KOPT-K1 (cell line): ENCODE measurements around the gene KCNN3.

Experiments
- H3K27ac ChIP-seq: fragments of 200-600 bp; sonication (generic); 2 replicates; pipeline ENCODE4 v1.5.1; 2016; ENCODE audit warnings: antibody characterized with exemption, mild to moderate bottlenecking, low read depth, low read length; ENCODE audit not compliant: poor library complexity, severe bottlenecking
- H3K36me3 ChIP-seq: fragments of 200-600 bp; sonication (generic); 2 replicates; pipeline ENCODE4 v1.5.1; 2017; ENCODE audit warnings: antibody characterized with exemption, mild to moderate bottlenecking, low read length, moderate library complexity; ENCODE audit not compliant: insufficient read depth
- H3K9me3 ChIP-seq: fragments of 200-600 bp; sonication (generic); 2 replicates; pipeline ENCODE4 v1.5.1; 2017; ENCODE audit warnings: antibody characterized with exemption, low read length, mild to moderate bottlenecking; ENCODE audit not compliant: insufficient read depth, poor library complexity, severe bottlenecking

The KCNN3 gene

DNA sequence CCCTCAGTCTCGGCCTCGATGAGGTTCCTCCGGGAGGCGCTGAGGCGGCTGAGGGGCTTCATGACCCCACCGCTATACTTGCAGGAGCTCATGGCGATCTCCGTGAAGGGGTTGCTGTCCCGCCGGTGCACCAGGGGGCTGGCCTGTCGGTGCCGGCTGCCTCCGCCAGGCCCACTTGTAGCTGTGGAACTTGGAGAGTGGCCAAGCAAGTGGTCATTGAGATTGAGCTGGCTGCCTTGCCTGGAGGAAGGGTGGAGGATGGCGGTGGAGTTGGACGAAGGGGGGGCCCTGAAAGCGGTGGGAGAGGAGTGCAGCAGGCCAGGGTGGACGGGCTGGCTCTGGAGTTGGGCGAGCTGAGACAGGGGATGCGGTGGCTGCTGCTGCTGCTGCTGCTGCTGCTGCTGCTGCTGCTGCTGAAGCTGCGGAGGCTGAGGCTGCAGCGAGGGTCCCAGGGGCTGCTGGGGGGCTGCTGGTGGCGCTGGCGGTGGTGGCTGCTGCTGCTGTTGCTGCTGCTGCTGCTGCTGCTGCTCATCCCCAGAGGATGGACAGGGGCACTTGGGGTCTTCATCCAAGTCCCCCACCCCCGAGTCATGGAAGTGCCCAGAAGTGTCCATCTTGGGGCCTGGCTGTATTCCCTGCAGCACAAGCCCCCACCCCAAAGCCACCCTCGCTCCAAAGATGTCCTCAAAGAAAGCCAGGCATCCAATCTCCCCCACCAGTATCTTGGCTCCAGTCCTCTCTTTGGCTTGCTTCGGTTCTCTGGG lies 548 bp downstream of the KCNN3 start:
- Histone ChIP-seq H3K27ac (no peak overlapping the region), H3K36me3 (no peaks in the 10 kb centered on the region), H3K9me3 (no peaks in the 10 kb centered on the region)

DNA sequence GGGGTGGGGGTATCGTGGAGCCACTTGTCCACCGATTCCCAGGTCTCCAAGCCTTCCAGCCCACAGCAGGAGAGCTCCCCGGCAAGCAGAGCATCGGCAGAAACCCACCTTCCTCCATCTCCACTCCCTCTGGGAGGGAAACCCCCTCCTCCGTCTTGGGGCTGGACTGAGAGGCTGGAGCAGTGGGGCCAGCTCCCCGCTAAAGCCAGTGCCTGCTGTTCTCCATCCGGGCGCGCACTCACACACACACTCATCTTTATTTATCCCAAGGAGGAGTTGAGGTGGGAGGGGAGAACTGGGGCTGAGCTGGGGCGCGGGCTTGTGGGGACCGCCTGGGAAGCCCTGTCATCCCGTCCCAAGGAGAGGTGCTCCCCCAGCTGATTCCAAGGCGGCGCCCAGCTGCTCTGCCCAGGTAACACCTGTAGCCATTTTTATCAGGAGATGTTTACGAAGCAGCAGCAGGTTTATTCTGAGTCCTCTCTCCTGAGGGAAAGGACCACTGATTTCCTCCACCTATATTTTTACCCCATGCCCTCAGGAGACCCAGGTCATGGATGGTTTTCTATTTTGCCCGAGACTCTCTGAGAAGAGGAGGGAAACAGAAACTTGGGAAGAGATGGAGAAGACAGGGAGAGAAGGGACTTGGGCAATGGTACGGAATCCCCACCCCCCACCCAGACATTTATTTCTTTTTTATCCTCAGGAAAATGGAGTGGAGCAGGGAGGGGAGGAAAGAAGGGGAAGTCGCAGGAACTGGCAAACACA lies 2.1 kb downstream of the KCNN3 start:
- no peak overlapping the region for H3K27ac ChIP-seq
- no peaks in the 10 kb centered on the region for H3K36me3 ChIP-seq
- no peaks in the 10 kb centered on the region for H3K9me3 ChIP-seq

DNA sequence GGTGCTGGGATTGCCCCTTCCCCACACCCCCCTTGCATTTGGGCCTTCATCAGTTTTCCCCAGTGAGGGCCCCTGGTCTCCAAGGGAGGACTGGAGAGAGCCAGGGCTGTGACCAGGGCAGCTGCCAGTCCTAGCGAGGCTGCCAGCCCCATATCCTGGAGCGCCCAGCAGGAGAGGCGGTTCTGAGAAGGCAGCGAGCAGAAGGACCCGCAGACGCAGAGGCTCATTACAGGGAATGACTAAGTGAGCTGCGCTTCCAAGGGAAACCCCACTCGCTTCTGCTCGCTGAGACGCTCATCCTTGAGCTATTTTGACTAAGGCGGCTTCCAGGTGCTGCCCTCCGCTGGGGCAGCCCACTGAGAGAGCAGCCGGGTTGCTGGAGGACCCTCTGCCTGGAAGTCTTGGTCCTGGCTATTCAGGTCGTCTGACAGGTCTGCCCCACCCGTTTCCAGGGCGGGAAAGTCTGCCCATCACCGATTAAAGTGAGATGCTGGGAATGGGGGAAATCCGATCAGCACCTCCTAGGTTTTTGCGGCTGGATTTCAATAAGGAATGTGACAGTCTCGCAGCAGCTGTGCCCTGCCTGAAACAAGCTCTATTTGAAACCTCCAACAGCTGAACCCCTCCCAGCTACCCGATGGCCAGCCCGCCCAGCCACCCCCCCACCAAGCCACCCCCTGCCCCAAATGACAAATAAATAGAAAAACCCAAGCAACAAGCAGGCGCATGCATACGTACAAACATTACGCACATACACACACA lies 2.8 kb downstream of the KCNN3 start:
- no peaks in the 10 kb centered on the region for H3K9me3 ChIP-seq
- H3K27ac ChIP-seq = no peak overlapping the region
- H3K36me3 ChIP-seq = no peaks in the 10 kb centered on the region

DNA sequence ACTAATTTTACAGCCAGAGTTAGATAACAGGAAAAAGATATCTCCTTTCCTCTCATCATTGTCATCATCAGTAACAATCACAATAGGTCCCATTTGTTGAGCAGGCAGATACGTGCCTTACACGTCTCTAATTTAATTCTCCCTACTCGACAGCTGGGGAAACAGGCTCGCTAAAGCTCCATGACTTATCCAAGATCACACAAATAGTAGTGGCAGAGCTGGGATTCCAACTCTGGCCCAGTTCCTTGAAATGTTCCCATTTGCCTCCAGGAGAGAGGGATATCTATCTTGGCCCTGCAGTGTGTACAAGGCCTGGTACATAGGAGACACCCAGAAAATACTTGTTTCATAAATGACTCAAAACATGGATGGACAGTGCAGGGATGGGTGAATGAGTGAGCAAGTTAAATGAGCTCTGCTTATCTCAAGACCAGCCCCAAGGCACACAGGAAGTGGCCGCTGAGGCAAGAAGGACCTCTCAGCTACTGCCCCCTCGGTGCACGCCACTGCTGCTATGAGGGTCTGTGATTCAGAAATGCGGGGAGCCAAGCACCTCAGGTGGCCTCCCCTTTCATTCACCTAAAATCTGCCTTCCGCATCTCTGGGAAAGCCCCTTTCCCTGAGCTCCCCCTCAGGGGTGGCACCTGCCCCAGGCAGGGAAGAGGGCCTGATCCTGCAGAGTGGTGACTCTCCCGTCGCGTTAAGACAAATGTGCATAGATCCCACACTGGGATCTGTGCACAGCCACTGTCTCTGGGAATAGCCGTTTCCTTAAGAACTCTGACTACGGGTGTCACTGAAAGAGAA lies 3.6 kb downstream of the KCNN3 start:
- H3K27ac ChIP-seq = no peak overlapping the region
- no peaks in the 10 kb centered on the region for H3K9me3 ChIP-seq
- no peaks in the 10 kb centered on the region for H3K36me3 ChIP-seq

DNA sequence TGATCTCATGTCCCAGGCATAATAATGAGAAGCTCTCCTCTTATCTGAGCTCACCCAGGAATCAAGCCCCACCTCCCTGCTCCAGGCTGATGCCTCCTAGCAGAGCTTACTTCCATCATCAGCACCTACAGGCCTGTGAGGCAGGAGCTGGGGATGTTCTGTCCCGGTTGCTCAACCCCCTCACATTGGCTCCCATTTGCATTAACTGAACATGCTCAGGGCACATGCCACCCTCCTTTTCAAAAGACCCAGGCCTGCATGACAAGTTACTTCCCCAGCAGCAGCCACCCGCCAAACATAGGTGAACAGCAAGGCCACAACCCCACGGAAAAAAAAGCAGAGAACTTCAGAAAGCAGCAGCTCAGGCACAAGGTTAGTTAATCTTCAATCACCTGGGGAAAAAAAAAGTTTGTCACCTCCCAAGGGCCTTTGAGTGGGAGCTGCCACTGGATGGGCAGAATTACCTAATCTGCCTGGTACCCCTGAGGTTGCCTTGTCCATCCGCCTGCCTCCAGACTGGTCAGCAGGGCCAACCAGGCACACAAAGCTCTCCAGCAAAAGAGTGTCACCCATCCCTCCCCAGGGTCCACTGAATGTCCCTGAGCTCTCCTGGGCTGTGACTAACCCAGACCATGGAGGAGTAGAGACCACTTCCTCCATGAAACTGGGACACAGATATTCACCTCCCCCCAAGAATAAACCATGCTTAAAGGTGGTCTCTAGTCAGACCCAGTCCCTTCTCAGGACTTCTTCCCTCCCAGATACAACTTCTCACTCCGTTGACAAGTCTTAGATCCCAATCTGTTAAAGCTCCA lies 4.4 kb downstream of the KCNN3 start:
- Histone ChIP-seq H3K36me3 (no peaks in the 10 kb centered on the region), H3K9me3 (no peaks in the 10 kb centered on the region), H3K27ac (no peak overlapping the region)

DNA sequence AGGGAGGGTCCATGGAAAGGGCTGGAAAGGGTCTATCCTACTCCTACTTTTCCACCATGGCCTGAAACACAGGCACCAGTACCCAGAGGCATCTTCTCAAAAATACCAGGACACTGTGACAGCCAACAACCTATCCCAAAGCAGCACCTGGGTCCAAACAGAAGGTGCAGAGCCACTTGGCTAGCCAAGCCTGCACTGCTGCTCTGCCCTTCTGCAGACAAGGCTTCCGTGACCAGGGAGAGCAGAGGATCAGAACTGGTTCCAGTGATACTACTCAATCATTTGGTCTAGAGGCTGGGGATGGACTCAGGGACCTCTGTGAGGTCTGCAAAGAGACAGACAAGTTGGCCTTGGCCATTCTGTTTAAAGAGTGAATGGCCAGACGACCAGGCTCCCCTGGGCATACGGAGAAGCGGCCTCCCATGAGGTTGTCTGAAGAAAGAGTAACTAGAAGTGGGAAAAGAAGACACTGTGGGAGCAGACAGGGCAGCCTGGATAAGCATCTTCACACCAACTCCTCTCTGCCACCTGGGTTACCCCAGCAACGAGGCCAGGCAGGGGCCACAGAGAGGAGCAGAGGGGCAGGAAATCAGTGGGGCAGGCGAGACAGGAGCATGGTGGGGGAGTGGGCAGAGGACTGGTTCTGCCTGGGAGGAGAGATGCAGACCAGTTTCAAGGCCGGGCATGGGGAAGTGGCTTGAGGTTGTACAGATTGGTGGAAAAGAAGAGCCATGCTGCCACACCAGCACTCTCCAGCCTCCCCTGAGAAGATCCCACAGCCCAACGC lies 5.7 kb downstream of the KCNN3 start:
- Histone ChIP-seq H3K27ac (no peak overlapping the region), H3K36me3 (no peaks in the 10 kb centered on the region), H3K9me3 (no peaks in the 10 kb centered on the region)

DNA sequence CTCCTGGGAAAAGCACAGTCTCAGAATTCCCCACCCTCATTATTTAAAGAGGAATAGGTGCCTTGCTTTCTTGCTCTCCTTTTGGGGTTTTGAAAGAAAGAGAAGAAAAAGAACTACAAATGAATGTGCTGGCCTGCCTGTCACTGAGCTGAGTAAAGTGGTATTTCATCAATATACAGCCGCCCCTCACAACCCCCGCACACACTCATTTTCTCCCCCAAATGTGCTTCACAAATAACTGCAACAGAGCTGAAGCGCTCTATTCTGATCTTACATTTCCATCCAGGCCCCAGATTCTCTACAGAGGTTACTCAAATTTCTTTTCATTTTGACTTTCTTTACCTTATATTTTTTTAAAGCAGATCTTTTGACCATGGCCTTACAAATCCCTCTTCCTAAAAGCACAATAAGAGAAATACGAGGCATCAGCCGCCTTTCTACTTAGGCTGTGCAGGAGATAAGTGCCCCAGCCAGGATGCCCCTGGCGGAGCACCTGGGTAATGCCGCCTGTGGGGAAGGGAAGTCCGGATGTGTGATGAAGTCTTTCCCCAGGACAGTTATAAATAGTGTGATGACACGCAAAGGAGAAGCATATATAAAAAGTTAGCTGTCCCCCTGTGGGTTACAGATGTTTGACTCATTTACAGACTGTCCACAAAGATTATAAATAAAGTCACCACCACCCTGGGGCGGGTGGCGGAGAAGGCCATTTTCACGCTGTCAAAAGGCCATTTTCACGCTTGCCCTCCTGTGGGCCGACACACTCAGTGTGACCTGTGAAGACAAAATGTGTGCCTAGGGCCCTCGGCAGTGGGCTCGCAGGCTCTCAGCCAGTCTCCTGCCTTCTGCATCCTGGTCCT lies 6.5 kb downstream of the KCNN3 start:
- H3K27ac ChIP-seq = no peak overlapping the region

DNA sequence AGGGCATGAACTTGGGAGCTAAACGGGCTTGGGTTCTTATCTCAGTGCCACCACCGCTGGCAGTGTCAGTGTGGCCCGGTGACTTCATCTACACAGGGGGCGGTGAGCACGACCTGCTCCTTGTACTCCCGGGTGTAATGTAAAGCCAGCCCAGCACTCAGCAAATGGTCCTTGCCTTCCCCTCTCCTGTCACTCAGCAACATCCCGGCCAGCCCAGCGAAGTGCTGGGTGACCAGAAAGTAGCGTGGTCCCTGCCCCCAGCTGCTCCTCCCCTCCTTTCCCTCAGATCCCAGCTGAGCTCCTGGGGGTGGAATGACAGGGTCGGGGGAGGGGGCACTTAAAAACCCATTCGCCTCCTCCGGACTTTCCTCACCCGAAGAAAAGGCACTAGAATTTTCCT lies 7.2 kb downstream of the KCNN3 start:
- Histone ChIP-seq H3K27ac (no peak overlapping the region), H3K36me3 (no peaks in the 10 kb centered on the region), H3K9me3 (no peaks in the 10 kb centered on the region)

More for the DNA sequence above, 6.5 kb downstream of the KCNN3 start:
- H3K9me3 ChIP-seq = no peaks in the 10 kb centered on the region
- no peaks in the 10 kb centered on the region for H3K36me3 ChIP-seq

DNA sequence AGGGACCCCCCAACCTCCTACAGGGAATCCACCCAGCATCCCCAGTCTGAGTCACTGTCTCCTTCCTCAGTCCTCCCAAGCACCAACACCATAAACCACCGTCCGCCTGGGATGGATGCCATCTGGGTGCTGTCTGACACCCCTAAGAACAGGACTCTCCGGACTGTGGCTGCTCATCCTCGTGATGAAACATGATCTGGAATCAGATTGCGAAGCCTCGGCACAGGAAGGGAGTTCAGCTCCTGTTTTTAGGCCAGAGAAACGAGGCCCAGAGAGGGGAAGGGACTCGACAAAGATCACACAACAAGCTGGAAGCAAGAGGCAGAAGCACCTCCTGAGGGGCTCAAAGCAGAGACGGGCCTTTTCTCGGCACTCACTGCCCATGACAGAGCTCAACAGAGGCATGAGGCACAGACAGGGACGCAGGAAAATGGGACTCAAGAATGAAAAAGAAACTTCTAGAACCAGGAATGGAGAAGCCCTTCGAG lies 8.4 kb downstream of the KCNN3 start:
- Histone ChIP-seq H3K36me3 (no peaks in the 10 kb centered on the region), H3K27ac (no peak overlapping the region)

DNA sequence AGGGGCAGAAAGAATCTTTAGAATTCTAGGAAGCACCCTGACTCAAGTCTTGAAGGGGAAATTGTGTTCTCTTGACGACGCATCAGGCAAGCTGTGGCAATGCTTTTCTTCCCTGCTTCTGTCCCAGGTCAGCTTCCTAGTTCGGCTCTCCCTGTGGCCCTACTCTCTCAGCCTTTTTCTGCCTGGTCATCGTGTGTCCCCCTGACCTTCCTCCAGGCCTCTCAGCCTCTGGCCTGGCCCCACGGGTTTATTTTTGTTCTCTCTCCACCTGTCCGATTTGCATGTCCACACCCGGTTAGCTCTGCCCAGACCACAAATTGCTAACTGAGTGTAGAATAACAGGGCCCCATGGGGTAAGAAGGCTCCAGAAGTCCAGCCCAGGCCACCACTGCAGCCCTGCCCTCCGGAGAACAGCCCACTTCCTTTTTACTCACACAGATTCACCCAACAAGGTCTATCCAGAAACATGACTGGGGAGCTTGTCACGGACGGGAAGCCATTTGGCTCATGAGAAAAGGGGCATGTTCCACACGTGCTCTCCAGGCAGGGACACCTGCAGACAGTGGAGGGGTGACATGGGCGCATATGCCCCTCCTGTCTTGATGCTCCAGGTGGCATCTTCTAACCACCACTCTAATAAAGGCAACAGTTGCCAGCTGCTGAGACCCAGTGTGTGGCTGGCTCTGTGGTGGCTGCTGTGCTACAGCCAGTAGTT lies 9.8 kb downstream of the KCNN3 start:
- no peak overlapping the region for H3K27ac ChIP-seq
- no peaks in the 10 kb centered on the region for H3K9me3 ChIP-seq
- no peaks in the 10 kb centered on the region for H3K36me3 ChIP-seq

More for the DNA sequence above, 8.4 kb downstream of the KCNN3 start:
- H3K9me3 ChIP-seq = no peaks in the 10 kb centered on the region

DNA sequence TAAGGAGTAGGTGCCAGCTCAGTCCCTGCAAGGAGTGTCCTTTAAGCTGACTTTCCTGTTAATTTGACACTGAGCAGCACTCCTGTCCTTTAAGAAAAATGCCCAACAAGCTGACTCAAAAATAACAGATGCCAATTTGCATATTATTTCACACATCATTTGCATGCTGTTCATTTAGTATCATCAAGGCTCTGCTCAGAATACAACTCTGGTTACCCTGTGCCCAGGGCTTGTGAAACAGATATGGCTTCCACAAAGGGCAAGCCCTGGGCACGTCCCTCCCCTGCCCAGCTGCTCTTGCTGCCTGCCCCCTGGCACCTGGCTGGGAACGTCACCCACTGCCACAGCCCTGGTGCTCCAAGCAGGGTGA lies 10.3 kb downstream of the KCNN3 start:
- Histone ChIP-seq H3K27ac (no peak overlapping the region), H3K9me3 (no peaks in the 10 kb centered on the region), H3K36me3 (no peaks in the 10 kb centered on the region)

DNA sequence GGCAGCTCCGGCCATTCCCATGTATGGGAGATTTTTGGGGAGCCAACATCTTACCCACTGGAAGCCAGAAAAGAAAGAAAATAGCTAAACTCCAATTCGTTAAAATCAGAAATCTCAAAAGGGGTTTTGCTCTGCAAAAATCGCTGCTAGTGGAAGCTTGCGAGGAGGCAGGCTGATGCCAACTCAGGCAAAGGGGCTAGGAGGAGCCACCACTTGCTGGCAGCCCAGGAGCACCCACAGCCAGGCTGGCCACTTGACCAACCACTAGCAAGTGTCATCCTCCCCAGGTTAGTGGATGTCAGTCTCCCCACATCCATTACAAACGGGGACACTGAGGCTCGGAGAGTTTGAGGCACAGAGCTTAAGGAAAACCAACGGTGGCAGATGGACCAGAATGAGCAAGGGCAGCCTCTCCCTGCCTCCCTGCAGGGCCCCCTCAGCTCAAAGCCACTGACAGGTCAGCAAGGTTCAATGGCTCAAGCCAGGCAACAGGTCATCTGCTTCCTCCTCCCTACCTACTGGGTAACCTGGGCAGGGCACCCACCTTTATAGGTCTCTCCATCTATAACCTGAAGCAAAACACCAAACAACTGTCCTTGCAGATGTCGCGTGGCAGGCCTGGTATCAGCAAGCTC lies 10.8 kb downstream of the KCNN3 start:
- no peaks in the 10 kb centered on the region for H3K9me3 ChIP-seq
- no peak overlapping the region for H3K27ac ChIP-seq
- no peaks in the 10 kb centered on the region for H3K36me3 ChIP-seq
